Measurements from ENCODE around the gene AFAP1.

AFAP1 gene

GRCh38 chr4:7868892-7869471, 70.7 kb downstream of the AFAP1 start:
- H3K27ac ChIP-seq = no peak overlapping the region
- no peaks in the 10 kb centered on the region for H3K9me3 ChIP-seq
- no peaks in the 10 kb centered on the region for H3K4me1 ChIP-seq (ENCODE audit: control insufficient read depth in 1 of 2, insufficient read depth in 1 of 2, low read depth in 1 of 2, low read length in 1 of 2)
- H3K27me3 ChIP-seq = no peaks in the 10 kb centered on the region
- TF ChIP-seq CTCF (IDR thresholded peaks at IDR 0.05) = no peak
- H3K36me3 ChIP-seq = peaks cover 13% of the 10 kb centered on the region
- no peak overlapping the region for H3K4me3 ChIP-seq (ENCODE audit: low read depth in 1 of 2, low read length in 1 of 2)

GRCh38 chr4:7868436-7868775, 71.3 kb downstream of the AFAP1 start:
- Histone ChIP-seq H3K27me3 (no peaks in the 10 kb centered on the region), H3K27ac (no peak overlapping the region), H3K9me3 (no peaks in the 10 kb centered on the region), H3K36me3 (peaks cover 13% of the 10 kb centered on the region), H3K4me3 (ENCODE audit: low read depth in 1 of 2, low read length in 1 of 2) (no peak overlapping the region), H3K4me1 (ENCODE audit: control insufficient read depth in 1 of 2, insufficient read depth in 1 of 2, low read depth in 1 of 2, low read length in 1 of 2) (no peaks in the 10 kb centered on the region)
- no peak for TF ChIP-seq CTCF (IDR thresholded peaks at IDR 0.05)

- no peaks in the 10 kb centered on the region for H3K9me3 ChIP-seq
- H3K27ac ChIP-seq = no peak overlapping the region
- no peaks in the 10 kb centered on the region for H3K4me1 ChIP-seq (ENCODE audit: control insufficient read depth in 1 of 2, insufficient read depth in 1 of 2, low read depth in 1 of 2, low read length in 1 of 2)
- H3K27me3 ChIP-seq = no peaks in the 10 kb centered on the region
- H3K36me3 ChIP-seq = peaks cover 13% of the 10 kb centered on the region
- no peak overlapping the region for H3K4me3 ChIP-seq (ENCODE audit: low read depth in 1 of 2, low read length in 1 of 2)
- no peak for TF ChIP-seq CTCF (IDR thresholded peaks at IDR 0.05)
Observed at GRCh38 chr4:7867701-7868435, 71.8 kb downstream of the AFAP1 start.

GRCh38 chr4:7867191-7867590, 72.5 kb downstream of the AFAP1 start:
- Histone ChIP-seq H3K4me1 (ENCODE audit: control insufficient read depth in 1 of 2, insufficient read depth in 1 of 2, low read depth in 1 of 2, low read length in 1 of 2) (no peaks in the 10 kb centered on the region), H3K36me3 (peaks cover 13% of the 10 kb centered on the region), H3K4me3 (ENCODE audit: low read depth in 1 of 2, low read length in 1 of 2) (no peak overlapping the region), H3K27ac (no peak overlapping the region), H3K9me3 (no peaks in the 10 kb centered on the region), H3K27me3 (no peaks in the 10 kb centered on the region)
- no peak for TF ChIP-seq CTCF (IDR thresholded peaks at IDR 0.05)

- no peak for TF ChIP-seq CTCF (IDR thresholded peaks at IDR 0.05)
- Histone ChIP-seq H3K27ac (no peak overlapping the region), H3K36me3 (peaks cover 13% of the 10 kb centered on the region), H3K27me3 (no peaks in the 10 kb centered on the region), H3K9me3 (no peaks in the 10 kb centered on the region), H3K4me1 (ENCODE audit: control insufficient read depth in 1 of 2, insufficient read depth in 1 of 2, low read depth in 1 of 2, low read length in 1 of 2) (no peaks in the 10 kb centered on the region), H3K4me3 (ENCODE audit: low read depth in 1 of 2, low read length in 1 of 2) (no peak overlapping the region)
Observed at GRCh38 chr4:7865533-7865932, 74.1 kb downstream of the AFAP1 start.
